Measurements from ENCODE around the gene SHCBP1L.

Gene SHCBP1L

GRCh38 chr1:182889997-182890396 is 63.0 kb downstream of the SHCBP1L start:
- Histone ChIP-seq H3K4me3 (ENCODE audit: low read depth in 1 of 2, low read length in 1 of 2) (no peak overlapping the region), H3K27me3 (no peaks in the 10 kb centered on the region), H3K36me3 (peaks cover 49% of the 10 kb centered on the region), H3K27ac (no peak overlapping the region), H3K9me3 (no peaks in the 10 kb centered on the region), H3K4me1 (ENCODE audit: control insufficient read depth in 1 of 2, insufficient read depth in 1 of 2, low read depth in 1 of 2, low read length in 1 of 2) (no peaks in the 10 kb centered on the region)
- no peak for TF ChIP-seq CTCF (IDR thresholded peaks at IDR 0.05)

GRCh38 chr1:182888736-182889531 is 64.0 kb downstream of the SHCBP1L start:
- H3K36me3 ChIP-seq: peaks cover 60% of the 10 kb centered on the region
- no peaks in the 10 kb centered on the region for H3K27me3 ChIP-seq
- no peaks in the 10 kb centered on the region for H3K9me3 ChIP-seq
- no peak overlapping the region for H3K27ac ChIP-seq
- no peak for TF ChIP-seq CTCF (IDR thresholded peaks at IDR 0.05)
- no peaks in the 10 kb centered on the region for H3K4me1 ChIP-seq (ENCODE audit: control insufficient read depth in 1 of 2, insufficient read depth in 1 of 2, low read depth in 1 of 2, low read length in 1 of 2)
- no peak overlapping the region for H3K4me3 ChIP-seq (ENCODE audit: low read depth in 1 of 2, low read length in 1 of 2)

- H3K27ac ChIP-seq: no peak overlapping the region
- no peaks in the 10 kb centered on the region for H3K9me3 ChIP-seq
- TF ChIP-seq CTCF (IDR thresholded peaks at IDR 0.05): no peak
- no peaks in the 10 kb centered on the region for H3K4me1 ChIP-seq (ENCODE audit: control insufficient read depth in 1 of 2, insufficient read depth in 1 of 2, low read depth in 1 of 2, low read length in 1 of 2)
- H3K4me3 ChIP-seq (ENCODE audit: low read depth in 1 of 2, low read length in 1 of 2): no peak overlapping the region
- H3K36me3 ChIP-seq: peaks cover 79% of the 10 kb centered on the region
- no peaks in the 10 kb centered on the region for H3K27me3 ChIP-seq
Observed at GRCh38 chr1:182886985-182887384, 66.0 kb downstream of the SHCBP1L start.

- H3K27ac ChIP-seq: no peak overlapping the region
- TF ChIP-seq CTCF (IDR thresholded peaks at IDR 0.05): no peak
- peaks cover 93% of the 10 kb centered on the region for H3K36me3 ChIP-seq
- no peaks in the 10 kb centered on the region for H3K4me1 ChIP-seq (ENCODE audit: control insufficient read depth in 1 of 2, insufficient read depth in 1 of 2, low read depth in 1 of 2, low read length in 1 of 2)
- H3K4me3 ChIP-seq (ENCODE audit: low read depth in 1 of 2, low read length in 1 of 2): no peak overlapping the region
- H3K9me3 ChIP-seq: no peaks in the 10 kb centered on the region
- no peaks in the 10 kb centered on the region for H3K27me3 ChIP-seq
Observed at GRCh38 chr1:182885591-182885990, 67.4 kb downstream of the SHCBP1L start.

- no peaks in the 10 kb centered on the region for H3K27me3 ChIP-seq
- H3K4me3 ChIP-seq (ENCODE audit: low read depth in 1 of 2, low read length in 1 of 2): no peak overlapping the region
- no peak overlapping the region for H3K27ac ChIP-seq
- H3K9me3 ChIP-seq: no peaks in the 10 kb centered on the region
- peaks cover 100% of the 10 kb centered on the region for H3K36me3 ChIP-seq
- no peaks in the 10 kb centered on the region for H3K4me1 ChIP-seq (ENCODE audit: control insufficient read depth in 1 of 2, insufficient read depth in 1 of 2, low read depth in 1 of 2, low read length in 1 of 2)
- TF ChIP-seq CTCF (IDR thresholded peaks at IDR 0.05): no peak
Observed at GRCh38 chr1:182884872-182885271, 68.1 kb downstream of the SHCBP1L start.
